Testis (tissue), 3 donors: ENCODE measurements around the gene ZSWIM5. TPM values are rescaled to one million over a fixed set of nuclear protein-coding genes. Genes with fewer than 3 reads are reported as not detected.
A peak's percentile ranks its signal among the peaks of the same experiment; 100 is the strongest.
"Not testable (repeated sequence)": the region's sequence is repeated elsewhere in the genome, so short reads cannot be mapped to it uniquely, and the experiment has no call there.

ENCODE experiments used
- DNase-seq: peaks from one replicate; pipeline ENCODE4 v3.0.0-alpha.2; 2019
- H3K27ac ChIP-seq, 2 donors: fragments of 200-600 bp; sonication (generic); one replicate each; pipeline ENCODE4 v1.5.1; 2019
- H3K27me3 ChIP-seq: fragments of 200-600 bp; sonication (generic); one replicate; pipeline ENCODE4 v1.5.1; 2019
- H3K36me3 ChIP-seq: fragments of 200-600 bp; sonication (generic); one replicate; pipeline ENCODE4 v1.5.1; 2017; ENCODE audit warnings: low read depth; ENCODE audit errors: missing control alignments
- H3K4me1 ChIP-seq: fragments of 200-600 bp; sonication (generic); one replicate; pipeline ENCODE4 v1.5.1; 2019
- H3K4me3 ChIP-seq, 2 donors: fragments of 200-600 bp; sonication (generic); one replicate each; pipeline ENCODE4 v1.5.1; 2017 to 2019
- H3K9me3 ChIP-seq: fragments of 200-600 bp; sonication (generic); one replicate; pipeline ENCODE4 v1.5.1; 2017
- POLR2A ChIP-seq: fragments of 450-650 bp; IDR thresholded peaks from one replicate; pipeline ENCODE4 v1.6.1; 2017; ENCODE audit warnings: antibody characterized with exemption, mild to moderate bottlenecking, moderate library complexity
- WGBS, 2 donors: methylation state at CpG; one replicate each; pipeline ENCODE4 v1.1.5; 2018; 5-methylcytosine and 5-hydroxymethylcytosine counted together
- intact Hi-C: fragments of 100-400 bp; cut with DNase I; formaldehyde crosslinking; loops from one replicate; pipeline ENCODE4 v1.15.1; 2023; ENCODE audit warnings: low total_unique reads
- polyA plus RNA-seq: library from polyadenylated mRNA; stranded (reverse); fragments of 350-450 nt; fragmentation: Illumina TruSeq; extraction: RNeasy Lipid Tissue Mini Kit (QIAGEN cat#74804); gene quantifications from one replicate; pipeline ENCODE4 v1.2.3, GENCODE V29; 2014; ENCODE audit warnings: low read depth, low replicate concordance; ENCODE audit not compliant: insufficient read depth
- total RNA-seq, 2 donors: library from RNA; depleted of rRNA; stranded (reverse); fragments of >200 nt; gene quantifications; one replicate each; pipeline ENCODE4 v1.2.3, GENCODE V29; 2016
- TF ChIP-seq, protein P1 (sequence below), 3 experiments: fragments of 450-650 bp in 2 of 3; fragments of 200-600 bp in 1 of 3; sonication (generic) in 1 of 3; IDR thresholded peaks; one replicate each; pipeline ENCODE4 v1.5.1; 2016 to 2019; ENCODE audit warnings: antibody characterized with exemption in 3 of 3, mild to moderate bottlenecking in 2 of 3, moderate library complexity in 1 of 3

Gene ZSWIM5
- total and polyA plus RNA-seq, 3 donors from 2014 or later: 8.8 to 19.5 (median 13.7) TPM

DNA sequence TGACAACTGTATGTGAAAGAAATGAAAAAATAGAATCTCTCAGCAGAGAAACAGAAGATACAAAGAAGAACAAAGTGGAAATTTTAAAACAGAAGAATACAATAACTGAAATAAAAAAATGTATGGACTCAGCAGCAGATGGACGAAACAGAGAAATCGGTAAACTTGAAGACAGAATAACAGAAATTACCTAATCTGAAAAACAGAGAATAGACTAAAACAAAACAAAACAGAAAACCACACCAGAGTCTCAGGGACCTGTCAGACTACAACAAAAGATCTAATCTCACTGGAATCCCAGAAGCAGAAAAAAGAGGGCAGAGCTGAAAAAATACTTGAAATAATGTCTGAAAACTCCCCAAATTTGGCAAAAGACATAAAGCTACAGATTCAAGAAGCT lies 83.0 kb downstream of the ZSWIM5 start:
- no peaks in the 10 kb centered on the region for H3K27me3 ChIP-seq
- 92 to 96% methylated on average over 2 of the region's 2 CpGs for WGBS, 2 donors
- intact Hi-C loops: no loop called here
- H3K4me3 ChIP-seq: no peak overlapping the region
- no peaks in the 10 kb centered on the region for H3K9me3 ChIP-seq
- no peaks in the 10 kb centered on the region for H3K36me3 ChIP-seq
- no peak for TF ChIP-seq POLR2A
- TF ChIP-seq, protein P1, sequence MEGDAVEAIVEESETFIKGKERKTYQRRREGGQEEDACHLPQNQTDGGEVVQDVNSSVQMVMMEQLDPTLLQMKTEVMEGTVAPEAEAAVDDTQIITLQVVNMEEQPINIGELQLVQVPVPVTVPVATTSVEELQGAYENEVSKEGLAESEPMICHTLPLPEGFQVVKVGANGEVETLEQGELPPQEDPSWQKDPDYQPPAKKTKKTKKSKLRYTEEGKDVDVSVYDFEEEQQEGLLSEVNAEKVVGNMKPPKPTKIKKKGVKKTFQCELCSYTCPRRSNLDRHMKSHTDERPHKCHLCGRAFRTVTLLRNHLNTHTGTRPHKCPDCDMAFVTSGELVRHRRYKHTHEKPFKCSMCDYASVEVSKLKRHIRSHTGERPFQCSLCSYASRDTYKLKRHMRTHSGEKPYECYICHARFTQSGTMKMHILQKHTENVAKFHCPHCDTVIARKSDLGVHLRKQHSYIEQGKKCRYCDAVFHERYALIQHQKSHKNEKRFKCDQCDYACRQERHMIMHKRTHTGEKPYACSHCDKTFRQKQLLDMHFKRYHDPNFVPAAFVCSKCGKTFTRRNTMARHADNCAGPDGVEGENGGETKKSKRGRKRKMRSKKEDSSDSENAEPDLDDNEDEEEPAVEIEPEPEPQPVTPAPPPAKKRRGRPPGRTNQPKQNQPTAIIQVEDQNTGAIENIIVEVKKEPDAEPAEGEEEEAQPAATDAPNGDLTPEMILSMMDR (IDR thresholded peaks at IDR 0.05): no peak
- no peak overlapping the region for H3K27ac ChIP-seq
- no peaks in the 10 kb centered on the region for H3K4me1 ChIP-seq
- DNase-seq: no peak

DNA sequence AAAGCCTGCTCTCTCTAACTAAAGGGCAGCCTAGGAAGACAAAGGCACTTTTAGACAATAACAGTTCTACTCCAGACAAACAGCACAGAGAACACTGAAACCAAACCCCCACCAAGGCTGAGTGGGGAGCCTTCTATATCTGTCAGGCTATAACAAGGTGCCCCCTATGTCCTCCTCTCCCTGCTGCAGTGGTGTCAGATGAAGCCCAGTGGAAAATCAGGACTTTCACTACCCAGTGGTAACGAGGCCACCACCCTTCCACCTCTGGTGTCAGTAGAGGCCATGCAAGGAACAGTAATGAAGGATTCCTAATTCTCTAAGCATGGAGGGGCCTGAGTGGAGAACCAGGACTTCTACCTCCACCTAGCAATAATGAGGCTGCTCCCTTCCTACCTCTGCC lies 83.7 kb downstream of the ZSWIM5 start:
- intact Hi-C loops: no loop called here
- DNase-seq: no peak
- TF ChIP-seq, protein P1 (IDR thresholded peaks at IDR 0.05): no peak
- TF ChIP-seq POLR2A: no peak
- Histone ChIP-seq H3K27me3 (no peaks in the 10 kb centered on the region), H3K4me3 (no peak overlapping the region), H3K4me1 (no peaks in the 10 kb centered on the region), H3K36me3 (no peaks in the 10 kb centered on the region), H3K9me3 (no peaks in the 10 kb centered on the region), H3K27ac (no peak overlapping the region)
- WGBS, 2 donors: 91 to 93% methylated on average over 1 of the region's 1 CpG

DNA sequence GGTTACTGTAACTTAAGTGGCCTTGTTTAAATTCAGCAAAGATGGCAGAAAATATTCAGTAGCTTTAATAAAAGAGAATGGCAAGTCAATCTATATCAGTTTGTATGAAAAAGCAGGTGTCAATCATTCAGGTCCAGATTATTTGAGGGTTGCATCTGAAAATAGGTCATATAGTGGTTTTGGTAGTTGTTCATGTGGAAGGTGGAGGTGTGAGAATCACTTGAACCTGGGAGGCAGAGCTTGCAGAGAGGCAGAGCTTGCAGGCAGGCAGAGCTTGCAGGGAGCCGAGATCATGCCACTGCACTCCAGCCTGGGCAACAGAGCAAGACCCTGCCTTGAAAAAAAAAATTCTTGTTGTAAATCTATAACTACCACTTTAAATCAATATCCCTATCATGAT lies 88.6 kb downstream of the ZSWIM5 start:
- Histone ChIP-seq H3K9me3 (no peaks in the 10 kb centered on the region), H3K27ac (no peak overlapping the region), H3K4me1 (peaks cover 3% of the 10 kb centered on the region), H3K4me3 (no peak overlapping the region), H3K36me3 (no peaks in the 10 kb centered on the region), H3K27me3 (no peaks in the 10 kb centered on the region)
- 93 to 95% methylated on average over 1 of the region's 1 CpG for WGBS, 2 donors
- no peak for TF ChIP-seq POLR2A
- TF ChIP-seq, protein P1 (IDR thresholded peaks at IDR 0.05): no peak
- DNase-seq: no peak
- intact Hi-C loops: no loop called here

DNA sequence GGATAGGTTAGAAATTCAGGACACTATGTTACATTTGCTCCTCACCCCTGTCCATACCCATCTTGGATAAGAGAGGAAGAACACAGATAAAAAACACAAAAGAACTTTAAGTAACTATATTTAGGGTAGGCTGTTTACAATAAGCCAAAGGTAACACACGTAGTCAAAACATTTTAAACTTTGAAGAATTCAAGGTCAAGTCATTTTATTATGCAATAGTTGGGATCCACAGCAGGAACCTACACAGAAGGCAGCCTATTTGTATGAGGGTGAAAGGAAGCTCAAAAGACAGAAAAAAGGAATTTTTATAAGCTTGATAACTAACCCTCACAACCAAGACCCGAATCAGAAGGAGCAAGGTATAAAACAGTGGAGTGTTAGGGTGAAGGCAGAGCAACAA lies 89.6 kb downstream of the ZSWIM5 start:
- intact Hi-C loops: no loop called here
- no peaks in the 10 kb centered on the region for H3K36me3 ChIP-seq
- no peak overlapping the region for H3K4me3 ChIP-seq
- no peak for DNase-seq
- H3K27me3 ChIP-seq: no peaks in the 10 kb centered on the region
- no peak overlapping the region for H3K27ac ChIP-seq
- H3K4me1 ChIP-seq: peaks cover 3% of the 10 kb centered on the region
- H3K9me3 ChIP-seq: no peaks in the 10 kb centered on the region
- TF ChIP-seq, protein P1 (IDR thresholded peaks at IDR 0.05): no peak
- no peak for TF ChIP-seq POLR2A
- WGBS, 2 donors: 39% methylated on average over 2 of the region's 2 CpGs

DNA sequence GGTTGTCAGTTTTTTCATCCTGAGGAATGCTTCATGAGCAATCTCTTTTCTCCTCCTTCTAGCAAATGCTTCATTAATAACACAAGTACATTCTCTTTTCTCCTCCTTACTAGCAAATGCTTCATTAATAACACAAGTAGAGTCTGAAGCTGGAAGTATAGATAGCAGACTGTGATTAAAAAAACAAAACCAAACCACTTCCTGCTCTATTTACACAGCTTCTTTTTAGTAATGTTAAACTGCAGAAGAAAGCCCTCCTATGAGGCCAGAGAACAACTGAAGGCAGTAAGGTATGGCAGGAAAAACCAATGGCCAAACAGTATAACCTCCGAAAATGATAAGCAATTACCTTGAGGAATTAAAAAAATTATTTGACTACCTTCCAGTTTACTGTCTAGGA lies 90.1 kb downstream of the ZSWIM5 start:
- no peak for TF ChIP-seq POLR2A
- TF ChIP-seq, protein P1 (IDR thresholded peaks at IDR 0.05): no peak
- no peak for DNase-seq
- Histone ChIP-seq H3K36me3 (no peaks in the 10 kb centered on the region), H3K27ac (no peak overlapping the region), H3K27me3 (no peaks in the 10 kb centered on the region), H3K9me3 (no peaks in the 10 kb centered on the region), H3K4me1 (peaks cover 3% of the 10 kb centered on the region), H3K4me3 (no peak overlapping the region)
- 54 to 63% methylated on average over 1 of the region's 1 CpG for WGBS, 2 donors
- intact Hi-C loops: no loop called here

DNA sequence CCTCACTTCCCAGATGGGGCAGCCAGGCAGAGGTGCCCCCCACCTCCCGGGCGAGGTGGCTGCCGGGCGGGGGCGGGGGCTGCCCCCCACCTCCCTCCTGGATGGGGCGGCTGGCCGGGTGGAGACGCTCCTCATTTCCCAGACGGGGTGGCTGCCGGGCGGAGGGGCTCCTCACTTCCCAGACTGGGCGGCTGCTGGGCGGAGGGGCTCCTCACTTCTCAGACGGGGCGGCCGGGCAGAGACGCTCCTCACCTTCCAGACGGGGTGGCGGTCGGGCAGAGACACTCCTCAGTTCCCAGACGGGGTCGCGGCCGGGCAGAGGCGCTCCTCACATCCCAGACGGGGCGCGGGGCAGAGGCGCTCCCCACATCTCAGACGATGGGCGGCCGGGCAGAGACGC lies 91.2 kb downstream of the ZSWIM5 start:
- WGBS, 2 donors: 90 to 100% methylated on average over 4 to 18 of the region's 33 CpGs
- intact Hi-C loops, DNase-seq, H3K27me3 ChIP-seq, H3K36me3 ChIP-seq, H3K4me1 ChIP-seq, H3K27ac ChIP-seq, H3K9me3 ChIP-seq: not testable (repeated sequence)
- H3K4me3 ChIP-seq: peak overlapping the region; percentile 26 to 53
